Neural cell (in vitro differentiated cells): ENCODE measurements around the gene DMGDH.

Experiments used
- CTCF ChIP-seq: fragments of 450-650 bp; IDR thresholded peaks from 2 replicates; pipeline ENCODE4 v1.5.1; 2014; ENCODE audit warnings: antibody characterized with exemption, mild to moderate bottlenecking, moderate library complexity; ENCODE audit not compliant: poor library complexity, severe bottlenecking
- EZH2 ChIP-seq: fragments of 200-600, 300-800 bp; shearing (Covaris generic), sonication (generic); IDR thresholded peaks from 2 replicates; pipeline ENCODE4 v1.6.1; 2014; ENCODE audit warnings: antibody characterized with exemption, low read length, borderline replicate concordance, mild to moderate bottlenecking; ENCODE audit not compliant: insufficient read depth, poor library complexity, severe bottlenecking
- MXI1 ChIP-seq: fragments of 450-650 bp; conservative IDR thresholded peaks from 2 replicates; pipeline ENCODE4 v1.6.1; 2014; ENCODE audit warnings: antibody characterized with exemption, mild to moderate bottlenecking; ENCODE audit not compliant: poor library complexity, severe bottlenecking
- RAD21 ChIP-seq: fragments of 450-650 bp; conservative IDR thresholded peaks from 2 replicates; pipeline ENCODE4 v1.6.1; 2014; ENCODE audit warnings: antibody characterized with exemption, mild to moderate bottlenecking, moderate library complexity
- REST ChIP-seq: IDR thresholded peaks from 2 replicates; pipeline ENCODE4 v1.6.1; 2012; ENCODE audit warnings: borderline replicate concordance

- TF ChIP-seq CTCF (no peak), EZH2 (no peak), REST (no peak), RAD21 (no peak), MXI1 (no peak)
Measured at GRCh38 chr5:79075646-79076426, 6.4 kb upstream of the DMGDH start.
